PC-3 (cell line): ENCODE data around the gene UVSSA. TPM values are rescaled to one million over a fixed set of nuclear protein-coding genes. Genes with fewer than 3 reads are reported as not detected.

Experiments
- ATAC-seq: fragments of 200-7000 bp; cut with Tn5 transposase; 2 replicates; pipeline ENCODE4 v1.9.1; 2020; ENCODE audit warnings: mild to moderate bottlenecking, moderate library complexity
- BruUV-seq: library from RNA; stranded (reverse); fragments of 400-500 nt; replicated peaks from 2 replicates; lab custom pipeline; 2021; lab: Mats Ljungman, UMichigan
- CTCF ChIA-PET: fragments of 300-600 bp; sonication (Branson Sonifier 250); formaldehyde crosslinking; loops from one replicate; lab custom pipeline; 2022; ENCODE audit warnings: antibody characterized with exemption; lab: Charles Lee
- POLR2A ChIA-PET: fragments of 300-600 bp; sonication (Branson Sonifier 250); formaldehyde crosslinking; loops from one replicate; lab custom pipeline; 2022; ENCODE audit warnings: antibody characterized with exemption; ENCODE audit not compliant: unreplicated experiment; lab: Charles Lee
- DNase-seq: peaks from one replicate; pipeline ENCODE4 v3.0.0-alpha.2; 2015
- H2AFZ ChIP-seq: fragments of 300-600 bp; sonication (generic); 2 replicates; pipeline ENCODE4 v1.6.0; 2016; ENCODE audit warnings: antibody characterized with exemption, low read length
- H3F3A ChIP-seq: fragments of 300-600 bp; sonication (generic); one replicate; pipeline ENCODE4 v1.6.0; 2017; ENCODE audit warnings: antibody characterized with exemption, low read length, control low read depth, mild to moderate bottlenecking; ENCODE audit not compliant: unreplicated experiment
- H3K27ac ChIP-seq: fragments of 300-600 bp; sonication (generic); 2 replicates; pipeline ENCODE4 v1.5.1; 2016; ENCODE audit warnings: mild to moderate bottlenecking, low read length
- H3K27me3 ChIP-seq: fragments of 300-600 bp; sonication (generic); 2 replicates; pipeline ENCODE4 v1.6.1; 2016; ENCODE audit warnings: low read length, mixed read lengths
- H3K36me3 ChIP-seq: fragments of 300-600 bp; sonication (generic); 2 replicates; pipeline ENCODE4 v1.6.1; 2016; ENCODE audit warnings: low read depth, mixed run types, low read length, mixed read lengths
- H3K4me1 ChIP-seq: fragments of 300-600 bp; sonication (generic); 2 replicates; pipeline ENCODE4 v1.5.1; 2016; ENCODE audit warnings: low read length; ENCODE audit not compliant: insufficient read depth
- H3K4me2 ChIP-seq: fragments of 300-600 bp; sonication (generic); 2 replicates; pipeline ENCODE4 v1.6.0; 2016; ENCODE audit warnings: low read length
- H3K4me3 ChIP-seq: fragments of 300-600 bp; sonication (generic); 2 replicates; pipeline ENCODE4 v1.5.1; 2016; ENCODE audit warnings: mild to moderate bottlenecking, low read length, mixed read lengths
- H3K79me2 ChIP-seq: fragments of 300-600 bp; sonication (generic); 2 replicates; pipeline ENCODE4 v1.6.1; 2017; ENCODE audit warnings: low read length, mixed read lengths
- H3K9ac ChIP-seq: fragments of 300-600 bp; sonication (generic); 2 replicates; pipeline ENCODE4 v1.6.0; 2016; ENCODE audit warnings: mild to moderate bottlenecking, low read length
- H3K9me2 ChIP-seq: fragments of 300-600 bp; sonication (generic); replicated peaks from 2 replicates; pipeline ENCODE4 v1.6.1; 2016; ENCODE audit warnings: mixed run types, low read length, mixed read lengths
- H3K9me3 ChIP-seq: fragments of 300-600 bp; sonication (generic); 2 replicates; pipeline ENCODE4 v1.6.1; 2016; ENCODE audit warnings: low read length, mixed read lengths
- H4K20me1 ChIP-seq: fragments of 300-600 bp; sonication (generic); 2 replicates; pipeline ENCODE4 v1.6.1; 2016; ENCODE audit warnings: low read length, mixed read lengths
- EZH2 ChIP-seq: fragments of 300-600 bp; sonication (generic); IDR thresholded peaks from one replicate; pipeline ENCODE4 v1.6.1; 2017; ENCODE audit warnings: antibody characterized with exemption, mild to moderate bottlenecking, low read length; ENCODE audit not compliant: unreplicated experiment
- EZH2phosphoT487 ChIP-seq: fragments of 300-600 bp; sonication (generic); IDR thresholded peaks from 2 replicates; pipeline ENCODE4 v1.6.1; 2018; ENCODE audit warnings: mild to moderate bottlenecking, antibody characterized with exemption, low read length, borderline replicate concordance
- intact Hi-C: fragments of 100-400 bp; cut with micrococcal nuclease; formaldehyde crosslinking; loops from 2 replicates; pipeline ENCODE4 v1.9.0; 2023
- total RNA-seq: library from RNA; depleted of rRNA; stranded (reverse); fragments of >200 nt; gene quantifications from 2 replicates; pipeline ENCODE4 v1.2.3, GENCODE V29; 2014
- TF ChIP-seq, protein P1 (sequence below): fragments of 300-600 bp; sonication (generic); conservative IDR thresholded peaks from 2 replicates; pipeline ENCODE4 v1.5.1; 2017; ENCODE audit warnings: antibody characterized with exemption, low read depth, mild to moderate bottlenecking, low read length

Gene UVSSA
- total RNA-seq, 1 experiment from 2014 or later, result 6.2 TPM

DNA sequence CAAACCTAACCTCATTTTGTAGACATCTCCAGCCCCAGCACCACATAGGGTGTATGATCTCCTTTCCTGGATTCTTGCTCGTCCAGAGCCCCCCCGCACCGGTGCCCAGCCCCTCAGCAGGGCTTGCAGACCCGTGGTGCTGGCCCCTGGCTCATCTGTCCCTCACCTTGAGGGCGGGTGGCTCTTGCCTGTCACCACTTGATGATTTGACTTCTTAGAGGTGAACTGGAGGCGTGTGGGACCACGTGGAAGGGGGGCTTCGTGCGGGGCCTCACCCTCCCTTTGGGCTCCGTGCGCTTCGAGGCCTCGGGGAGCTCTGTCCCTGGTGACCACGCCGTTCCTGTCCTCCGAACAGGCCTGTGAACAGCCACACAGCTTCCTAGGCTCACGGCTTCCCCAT, 15.5 kb downstream of the UVSSA start:
- intact Hi-C loops, result no loop called here
- BruUV-seq, result no TSS peak

DNA sequence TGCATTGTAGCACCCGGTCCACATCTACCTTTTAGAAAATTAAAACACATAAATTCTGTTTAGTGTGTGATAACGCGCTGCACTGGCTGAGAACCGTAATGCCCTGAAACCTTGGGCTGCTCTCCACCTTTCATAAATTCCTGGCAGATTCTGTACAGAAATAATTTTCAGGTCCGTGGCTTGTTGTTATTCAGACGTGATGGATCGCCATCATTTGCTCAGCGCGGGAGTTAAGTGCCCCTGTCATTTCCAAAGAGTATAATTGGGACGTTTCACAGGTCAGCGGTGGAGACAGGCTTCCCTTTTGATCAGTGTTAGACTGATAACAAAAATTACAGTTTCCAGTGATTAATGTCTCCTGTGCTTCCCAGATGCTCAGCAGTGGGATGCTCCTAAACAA, 16.5 kb downstream of the UVSSA start:
- H2AFZ ChIP-seq, result no peak overlapping the region
- intact Hi-C loops, result no loop called here
- TF ChIP-seq EZH2 (no peak), EZH2phosphoT487 (no peak)
- TF ChIP-seq, protein P1, sequence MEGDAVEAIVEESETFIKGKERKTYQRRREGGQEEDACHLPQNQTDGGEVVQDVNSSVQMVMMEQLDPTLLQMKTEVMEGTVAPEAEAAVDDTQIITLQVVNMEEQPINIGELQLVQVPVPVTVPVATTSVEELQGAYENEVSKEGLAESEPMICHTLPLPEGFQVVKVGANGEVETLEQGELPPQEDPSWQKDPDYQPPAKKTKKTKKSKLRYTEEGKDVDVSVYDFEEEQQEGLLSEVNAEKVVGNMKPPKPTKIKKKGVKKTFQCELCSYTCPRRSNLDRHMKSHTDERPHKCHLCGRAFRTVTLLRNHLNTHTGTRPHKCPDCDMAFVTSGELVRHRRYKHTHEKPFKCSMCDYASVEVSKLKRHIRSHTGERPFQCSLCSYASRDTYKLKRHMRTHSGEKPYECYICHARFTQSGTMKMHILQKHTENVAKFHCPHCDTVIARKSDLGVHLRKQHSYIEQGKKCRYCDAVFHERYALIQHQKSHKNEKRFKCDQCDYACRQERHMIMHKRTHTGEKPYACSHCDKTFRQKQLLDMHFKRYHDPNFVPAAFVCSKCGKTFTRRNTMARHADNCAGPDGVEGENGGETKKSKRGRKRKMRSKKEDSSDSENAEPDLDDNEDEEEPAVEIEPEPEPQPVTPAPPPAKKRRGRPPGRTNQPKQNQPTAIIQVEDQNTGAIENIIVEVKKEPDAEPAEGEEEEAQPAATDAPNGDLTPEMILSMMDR, result no peak
- H4K20me1 ChIP-seq, result no peaks in the 10 kb centered on the region
- DNase-seq (no peak), ATAC-seq (no peak)
- H3K36me3 ChIP-seq, result no peaks in the 10 kb centered on the region
- BruUV-seq, result no TSS peak
- H3K4me2 ChIP-seq, result no peak overlapping the region
- POLR2A ChIA-PET, result no interaction called here
- H3K9me2 ChIP-seq, result no peaks in the 10 kb centered on the region
- no peak overlapping the region for H3K4me3 ChIP-seq
- no peak overlapping the region for H3K27ac ChIP-seq
- no peak overlapping the region for H3K9ac ChIP-seq
- no peaks in the 10 kb centered on the region for H3K4me1 ChIP-seq
- H3K27me3 ChIP-seq, result no peaks in the 10 kb centered on the region
- H3K79me2 ChIP-seq, result no peaks in the 10 kb centered on the region
- no peaks in the 10 kb centered on the region for H3F3A ChIP-seq
- CTCF ChIA-PET, result no interaction called here
- H3K9me3 ChIP-seq, result no peaks in the 10 kb centered on the region

More for the DNA sequence above, 15.5 kb downstream of the UVSSA start:
- Histone ChIP-seq H3K36me3 (no peaks in the 10 kb centered on the region), H3K4me3 (no peak overlapping the region), H3K27ac (no peak overlapping the region), H3F3A (no peaks in the 10 kb centered on the region), H3K4me2 (no peak overlapping the region), H3K79me2 (no peaks in the 10 kb centered on the region), H3K9me2 (no peaks in the 10 kb centered on the region), H3K4me1 (no peaks in the 10 kb centered on the region), H4K20me1 (no peaks in the 10 kb centered on the region), H3K27me3 (no peaks in the 10 kb centered on the region), H2AFZ (no peak overlapping the region), H3K9ac (no peak overlapping the region), H3K9me3 (no peaks in the 10 kb centered on the region)
- DNase-seq, result no peak
- CTCF ChIA-PET, result no interaction called here
- POLR2A ChIA-PET, result no interaction called here
- TF ChIP-seq EZH2 (no peak), EZH2phosphoT487 (no peak)
- TF ChIP-seq, protein P1, result no peak
- no peak for ATAC-seq

DNA sequence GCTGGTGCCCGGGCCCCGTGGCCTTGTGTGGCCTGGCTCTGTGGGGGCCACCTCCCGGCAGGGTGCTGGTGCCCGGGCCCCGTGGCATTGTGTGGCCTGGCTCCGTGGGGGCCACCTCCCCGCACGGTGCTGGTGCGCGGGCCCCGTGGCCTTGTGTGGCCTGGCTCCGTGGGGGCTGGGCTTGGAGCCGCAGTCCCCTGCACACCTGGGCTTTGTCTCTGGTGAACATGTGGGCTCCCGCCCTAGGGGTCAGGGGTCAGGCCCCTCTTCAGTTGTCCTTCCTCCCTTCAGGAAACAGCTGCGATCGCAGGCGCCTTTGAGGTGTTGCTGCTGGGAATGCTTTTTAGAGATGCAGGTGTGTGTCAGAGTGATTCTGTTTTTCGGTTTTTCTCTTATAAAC, 17.2 kb downstream of the UVSSA start:
- ATAC-seq, result no peak
- Histone ChIP-seq H3K27me3 (no peaks in the 10 kb centered on the region), H3K27ac (no peak overlapping the region), H3F3A (no peaks in the 10 kb centered on the region), H3K9me2 (no peaks in the 10 kb centered on the region), H3K9ac (no peak overlapping the region), H3K79me2 (no peaks in the 10 kb centered on the region), H3K4me2 (no peak overlapping the region), H3K36me3 (no peaks in the 10 kb centered on the region), H3K9me3 (no peaks in the 10 kb centered on the region), H3K4me1 (no peaks in the 10 kb centered on the region), H3K4me3 (no peak overlapping the region), H4K20me1 (no peaks in the 10 kb centered on the region), H2AFZ (no peak overlapping the region)
- no TSS peak for BruUV-seq
- CTCF ChIA-PET, result no interaction called here
- TF ChIP-seq, protein P1, result no peak
- TF ChIP-seq EZH2, result no peak
- TF ChIP-seq EZH2phosphoT487, result no peak
- POLR2A ChIA-PET, result no interaction called here
- intact Hi-C loops, result no loop called here
- DNase-seq, result no peak
